Stimulated activated CD8-positive, alpha-beta memory T cell treated with anti-CD3 and anti-CD28 coated beads, Interleukin-15, amount 100 ng/mL, for 48 hours (primary cell): ENCODE measurements around the gene CCDC85C.
"Not testable (repeated sequence)": the region's sequence is repeated elsewhere in the genome, so short reads cannot be mapped to it uniquely, and the experiment has no call there.

Source experiments
- DNase-seq, 2 donors: peaks; one replicate each; pipeline ENCODE4 v3.0.0-alpha.2; 2020; ENCODE audit warnings: low read depth in 2 of 2

The CCDC85C gene

GRCh38 chr14:99603471-99604277 lies at the start of gene CCDC85C:
Gene CCDC85C, minus strand, starts transcription at chr14:99604207. Its CDS starts 248 bp downstream, at chr14:99603959.
- DNase-seq: no peak

DNA sequence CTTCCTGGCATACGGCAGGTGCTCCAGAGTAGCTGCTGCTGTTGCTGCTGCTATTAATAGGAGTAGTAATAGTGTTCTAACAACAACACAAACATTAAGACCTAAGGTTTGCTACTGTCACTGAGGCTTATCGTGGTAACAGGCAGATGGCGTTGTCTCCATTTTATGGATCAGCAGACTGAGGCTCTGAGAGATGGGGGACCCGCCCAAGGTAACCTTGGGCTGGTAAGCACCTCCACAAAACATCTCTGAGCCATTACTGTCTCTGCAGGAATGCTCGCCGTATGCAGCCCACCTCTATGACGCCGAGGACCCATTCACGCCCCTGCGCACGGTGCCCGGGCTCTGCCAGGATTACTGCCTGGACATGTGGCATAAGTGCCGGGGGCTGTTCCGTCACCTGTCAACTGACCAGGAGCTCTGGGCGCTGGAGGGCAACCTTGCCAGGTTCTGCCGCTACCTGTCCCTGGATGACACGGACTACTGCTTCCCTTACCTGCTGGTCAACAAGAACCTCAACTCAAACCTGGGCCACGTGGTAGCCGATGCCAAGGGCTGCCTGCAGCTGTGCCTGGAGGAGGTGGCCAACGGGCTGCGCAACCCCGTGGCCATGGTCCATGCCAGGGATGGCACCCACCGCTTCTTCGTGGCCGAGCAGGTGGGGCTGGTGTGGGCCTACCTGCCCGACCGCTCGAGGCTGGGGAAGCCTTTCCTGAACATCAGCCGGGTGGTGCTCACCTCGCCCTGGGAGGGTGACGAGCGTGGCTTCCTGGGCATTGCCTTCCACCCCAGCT lies 48.1 kb upstream of the CCDC85C start:
- no peak for DNase-seq

DNA sequence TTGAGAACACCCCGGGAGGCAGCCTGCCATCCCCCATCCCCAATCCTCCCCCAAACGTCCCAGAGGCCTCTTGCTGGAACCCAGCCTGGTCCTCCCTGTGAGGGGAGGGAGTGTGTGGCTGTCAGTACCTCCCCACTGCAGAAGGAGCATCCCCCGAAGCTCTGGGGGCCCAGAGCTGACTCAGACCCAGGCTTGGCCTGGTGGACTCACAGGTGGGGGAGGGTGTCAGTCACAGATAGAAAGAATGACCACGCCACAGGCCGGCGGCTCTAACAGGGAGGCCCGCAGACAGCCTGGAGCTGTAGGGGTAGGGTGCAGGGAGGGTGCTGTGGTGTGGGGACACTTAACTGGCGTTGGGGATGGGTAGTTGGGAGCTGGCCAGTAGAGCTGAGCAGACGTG lies 46.2 kb upstream of the CCDC85C start:
- DNase-seq: no peak

DNA sequence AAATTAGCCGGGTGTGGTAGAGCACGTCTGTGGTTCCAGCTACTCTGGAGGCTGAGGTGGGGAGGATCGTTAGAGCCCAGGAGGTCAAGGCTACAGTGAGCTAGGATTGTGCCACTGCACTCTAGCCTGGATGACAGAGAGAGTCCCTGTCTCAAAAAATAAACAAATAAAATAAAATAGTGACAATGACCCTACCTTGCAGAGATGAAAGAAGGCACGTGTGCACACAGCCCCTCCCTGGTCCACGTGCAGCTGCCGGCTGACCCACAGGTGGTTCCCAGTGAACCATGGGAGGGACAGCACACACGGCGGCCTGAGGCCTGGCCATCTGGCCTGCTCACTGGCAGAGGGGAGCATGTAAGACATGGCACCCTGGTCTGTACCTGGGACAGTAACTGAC lies 45.6 kb upstream of the CCDC85C start:
- no peak for DNase-seq

GRCh38 chr14:99649219-99649618 lies 45.2 kb upstream of the CCDC85C start:
- no peak for DNase-seq

GRCh38 chr14:99648027-99648784 lies 44.2 kb upstream of the CCDC85C start:
- DNase-seq: no peak

DNA sequence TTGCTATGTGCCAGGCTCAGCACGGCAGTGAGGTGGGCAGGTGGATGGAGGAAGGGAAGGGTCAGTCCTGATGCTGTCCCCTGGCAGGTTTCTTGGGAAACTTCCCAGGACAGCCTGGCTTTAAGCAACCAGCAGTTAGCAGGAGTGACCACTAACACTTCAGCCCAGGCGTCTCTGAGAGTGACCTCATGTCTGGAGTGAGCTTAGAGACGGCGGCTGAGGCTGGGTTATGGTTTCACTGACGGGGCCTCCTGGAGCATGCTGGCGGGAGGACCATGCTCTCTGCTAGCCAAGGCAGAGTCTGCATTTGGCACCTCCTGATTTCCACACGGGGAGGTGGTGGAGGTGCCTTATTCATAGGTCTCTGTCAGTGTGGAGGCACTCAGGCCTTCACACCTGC lies 43.4 kb upstream of the CCDC85C start:
- no peak for DNase-seq

DNA sequence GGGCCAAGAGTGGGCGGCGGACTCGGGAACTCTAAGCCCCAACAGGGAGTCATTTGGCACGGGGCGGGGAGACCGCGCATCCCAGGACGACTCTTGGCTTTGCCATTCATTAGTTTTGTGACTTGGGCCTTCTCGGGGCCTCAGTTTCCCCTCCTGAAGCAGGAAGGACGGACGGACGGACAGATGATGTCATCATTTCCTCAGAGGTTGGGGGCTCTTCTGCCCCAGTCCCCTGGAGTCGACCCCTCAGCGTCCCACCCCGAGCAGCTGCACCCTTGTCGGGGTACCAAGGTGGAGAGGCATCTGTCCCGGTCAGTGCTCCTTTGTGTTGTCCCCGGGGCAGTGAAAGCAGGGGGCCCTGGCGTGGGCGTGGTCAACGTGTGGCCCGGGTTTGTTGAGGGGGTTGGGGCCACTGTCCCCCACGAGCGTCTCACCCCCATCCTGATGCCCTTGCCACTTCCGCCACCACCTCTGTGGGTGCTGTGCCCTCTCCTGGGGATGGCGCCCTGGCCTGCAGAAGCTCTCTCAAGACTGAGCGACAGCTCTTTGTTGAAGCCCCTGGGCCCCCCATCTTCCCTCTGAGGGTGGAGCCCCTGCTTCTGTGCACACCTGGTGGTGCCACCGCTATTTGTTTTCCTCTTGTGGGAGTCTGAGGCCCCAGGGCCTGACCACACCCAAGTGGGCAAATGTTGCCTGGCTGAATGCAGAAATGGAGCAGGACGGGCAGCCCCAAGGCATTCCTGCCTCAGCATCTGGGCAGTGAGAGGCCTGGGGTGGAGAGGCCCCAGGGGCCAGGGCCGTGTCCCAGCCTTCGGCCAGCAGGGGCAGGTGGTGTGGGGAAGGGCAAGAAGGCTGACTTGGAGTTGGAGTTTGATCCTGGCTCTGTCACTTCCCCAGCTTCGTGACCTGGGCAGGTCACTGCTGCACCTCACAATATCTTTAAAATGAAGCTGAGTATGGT lies 41.8 kb upstream of the CCDC85C start:
- DNase-seq: no peak

GRCh38 chr14:99644723-99645544 lies 40.9 kb upstream of the CCDC85C start, which contains the start of gene HHIPL1:
Gene HHIPL1, plus strand, starts transcription at chr14:99645129. Its CDS starts 79 bp downstream, at chr14:99645208.
- DNase-seq: no peak

DNA sequence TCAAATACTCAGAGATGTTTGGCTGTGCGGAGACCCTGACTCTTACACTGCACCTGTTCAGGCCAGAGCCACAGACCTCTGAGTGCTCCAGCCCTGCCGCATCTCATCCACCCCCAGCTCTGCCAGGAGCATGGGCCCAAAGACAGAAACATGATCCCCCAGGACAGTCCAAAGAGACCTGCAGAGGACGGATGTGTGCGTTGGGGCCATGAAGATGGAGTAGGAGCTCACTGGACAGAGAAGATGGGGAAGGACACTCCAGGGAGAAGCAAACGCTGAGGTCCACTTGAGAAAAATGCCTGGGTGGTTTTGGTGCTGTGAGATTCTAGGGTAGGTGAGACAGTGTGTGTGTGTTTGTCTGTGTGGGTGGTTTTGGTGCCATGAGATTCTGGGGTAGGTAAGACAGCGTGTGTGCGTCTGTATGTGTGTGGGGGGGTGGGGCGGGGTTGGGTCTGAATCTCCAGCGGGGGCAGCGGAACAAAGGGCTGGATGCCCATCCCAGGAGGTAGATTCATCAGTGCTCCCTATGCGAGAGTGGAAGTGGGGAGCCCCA lies 40.1 kb upstream of the CCDC85C start:
- DNase-seq: no peak

GRCh38 chr14:99643343-99643742 lies 39.3 kb upstream of the CCDC85C start:
- DNase-seq: no peak

GRCh38 chr14:99642771-99643170 lies 38.8 kb upstream of the CCDC85C start:
- not testable (repeated sequence) for DNase-seq

- DNase-seq: no peak
Observed at GRCh38 chr14:99637624-99638023, 33.6 kb upstream of the CCDC85C start.

GRCh38 chr14:99636487-99636886 lies 32.5 kb upstream of the CCDC85C start:
- DNase-seq: no peak

DNA sequence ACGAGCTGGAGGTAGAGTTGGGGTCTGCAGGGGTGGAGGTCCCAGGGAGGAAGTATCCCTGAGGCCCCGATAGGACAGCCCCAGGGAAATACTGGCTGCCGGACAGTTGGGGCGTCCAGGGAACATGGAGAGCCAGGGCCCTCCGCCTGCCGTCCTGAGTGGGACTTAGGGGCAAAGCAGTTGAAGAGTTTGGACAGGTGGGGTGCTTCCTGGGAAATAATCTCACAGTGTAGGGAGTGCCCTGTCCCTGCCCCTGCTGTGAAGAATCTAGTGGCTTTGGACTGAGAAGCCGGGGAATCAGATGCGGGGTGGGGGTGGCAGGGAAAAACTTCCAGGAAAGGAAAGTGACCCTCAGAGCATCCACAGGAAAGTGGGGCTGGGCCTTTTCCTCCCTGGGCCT lies 31.1 kb upstream of the CCDC85C start:
- DNase-seq: no peak

DNA sequence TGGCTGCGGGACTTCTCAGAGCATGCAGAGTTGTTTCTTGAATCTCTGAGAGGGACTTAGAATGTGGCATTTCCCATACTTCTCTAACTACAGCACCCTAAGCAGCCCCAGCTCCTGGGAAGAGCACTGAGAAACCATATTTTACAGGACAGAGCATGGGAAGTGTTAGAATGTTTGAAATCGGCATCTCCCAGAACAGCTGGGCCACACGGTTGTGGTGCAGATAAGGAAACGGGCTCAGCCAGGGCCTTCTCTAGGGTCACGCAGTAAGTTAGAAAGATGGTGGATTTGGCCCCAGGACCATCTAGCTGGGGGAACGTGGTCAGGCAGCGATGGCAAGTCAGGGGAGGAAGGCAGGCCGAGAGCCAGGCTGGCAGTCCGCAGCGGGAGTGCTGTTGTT lies 30.4 kb upstream of the CCDC85C start:
- DNase-seq: no peak

GRCh38 chr14:99633918-99634317 lies 29.9 kb upstream of the CCDC85C start:
- no peak for DNase-seq

DNA sequence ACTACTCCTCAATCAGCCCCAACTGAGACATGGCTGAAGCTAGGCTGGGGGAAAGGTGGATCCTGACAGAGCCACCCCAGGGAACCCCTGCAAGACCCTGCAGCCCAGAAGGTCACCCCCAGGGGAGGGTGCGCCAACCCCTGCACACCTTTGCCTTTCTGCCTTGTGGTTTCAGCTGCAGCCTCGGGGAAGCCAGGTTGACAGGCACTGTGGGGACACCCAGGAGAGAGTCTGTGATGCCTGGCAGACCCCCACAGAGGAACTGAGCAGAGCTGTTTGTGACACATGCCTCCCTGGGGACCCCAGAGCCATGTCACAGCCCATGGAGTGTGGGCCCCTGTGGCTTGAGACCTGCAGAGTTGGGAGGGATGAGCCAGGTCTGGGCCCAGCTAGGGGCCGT lies 29.1 kb upstream of the CCDC85C start:
- no peak for DNase-seq

- DNase-seq: no peak
Observed at GRCh38 chr14:99632410-99633035, 28.5 kb upstream of the CCDC85C start.
